ENCODE measurements around the gene SHOC2. TPM values are rescaled to one million over a fixed set of nuclear protein-coding genes. Genes with fewer than 3 reads are reported as not detected.

Gene SHOC2
- total RNA-seq, 1 donor from 2014 or later = 38.7 TPM

DNA sequence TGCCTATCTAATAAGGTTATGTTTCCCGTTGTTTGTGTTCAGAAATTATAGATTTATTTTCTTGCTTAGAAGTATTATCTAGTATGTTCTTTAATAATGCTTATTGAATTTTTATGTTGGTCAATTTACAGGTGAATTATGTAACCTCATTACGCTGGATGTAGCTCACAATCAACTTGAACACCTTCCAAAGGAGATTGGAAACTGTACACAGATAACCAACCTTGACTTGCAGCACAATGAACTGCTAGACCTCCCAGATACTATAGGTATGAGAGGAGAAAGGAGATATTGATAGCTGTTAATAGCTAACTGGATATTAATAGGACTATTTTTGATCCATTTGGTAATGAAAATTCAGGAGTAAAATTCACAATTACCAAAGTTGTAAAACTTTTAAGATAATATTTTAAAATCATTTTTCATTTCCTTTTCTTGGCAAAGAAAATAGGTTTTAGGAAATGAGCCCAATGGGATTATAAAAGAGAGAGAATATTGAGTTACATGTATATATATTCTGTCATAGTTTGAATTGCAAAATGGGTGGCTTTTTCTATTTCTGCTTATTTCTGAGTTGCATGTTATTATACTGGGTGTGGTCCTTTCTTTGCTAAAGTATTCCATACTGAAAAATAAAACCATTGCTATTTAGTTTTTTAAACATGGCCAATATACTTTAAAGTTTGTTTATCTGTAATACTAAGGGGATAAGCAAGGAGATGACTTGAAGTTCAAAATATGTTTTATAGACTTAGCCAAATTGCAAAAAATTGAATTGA, 66.3 kb downstream of the SHOC2 start:
- Mint-ChIP-seq H3K27me3 (no peaks in the 10 kb centered on the region), H3K4me3 (no peak overlapping the region), H3K9me3 (peaks cover 2% of the 10 kb centered on the region), H3K4me1 (ENCODE audit: unreplicated experiment) (no peaks in the 10 kb centered on the region), H3K27ac (no peak overlapping the region), H3K36me3 (peaks cover 14% of the 10 kb centered on the region)
- DNase-seq (ENCODE audit: extremely low spot score, unreplicated experiment) = no peak
- TF ChIP-seq, protein P1, sequence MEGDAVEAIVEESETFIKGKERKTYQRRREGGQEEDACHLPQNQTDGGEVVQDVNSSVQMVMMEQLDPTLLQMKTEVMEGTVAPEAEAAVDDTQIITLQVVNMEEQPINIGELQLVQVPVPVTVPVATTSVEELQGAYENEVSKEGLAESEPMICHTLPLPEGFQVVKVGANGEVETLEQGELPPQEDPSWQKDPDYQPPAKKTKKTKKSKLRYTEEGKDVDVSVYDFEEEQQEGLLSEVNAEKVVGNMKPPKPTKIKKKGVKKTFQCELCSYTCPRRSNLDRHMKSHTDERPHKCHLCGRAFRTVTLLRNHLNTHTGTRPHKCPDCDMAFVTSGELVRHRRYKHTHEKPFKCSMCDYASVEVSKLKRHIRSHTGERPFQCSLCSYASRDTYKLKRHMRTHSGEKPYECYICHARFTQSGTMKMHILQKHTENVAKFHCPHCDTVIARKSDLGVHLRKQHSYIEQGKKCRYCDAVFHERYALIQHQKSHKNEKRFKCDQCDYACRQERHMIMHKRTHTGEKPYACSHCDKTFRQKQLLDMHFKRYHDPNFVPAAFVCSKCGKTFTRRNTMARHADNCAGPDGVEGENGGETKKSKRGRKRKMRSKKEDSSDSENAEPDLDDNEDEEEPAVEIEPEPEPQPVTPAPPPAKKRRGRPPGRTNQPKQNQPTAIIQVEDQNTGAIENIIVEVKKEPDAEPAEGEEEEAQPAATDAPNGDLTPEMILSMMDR (conservative IDR thresholded peaks at IDR 0.05) = no peak

GRCh38 chr10:110989016-110989415, 69.6 kb downstream of the SHOC2 start:
- Mint-ChIP-seq H3K9me3 (no peaks in the 10 kb centered on the region), H3K27me3 (no peaks in the 10 kb centered on the region)

DNA sequence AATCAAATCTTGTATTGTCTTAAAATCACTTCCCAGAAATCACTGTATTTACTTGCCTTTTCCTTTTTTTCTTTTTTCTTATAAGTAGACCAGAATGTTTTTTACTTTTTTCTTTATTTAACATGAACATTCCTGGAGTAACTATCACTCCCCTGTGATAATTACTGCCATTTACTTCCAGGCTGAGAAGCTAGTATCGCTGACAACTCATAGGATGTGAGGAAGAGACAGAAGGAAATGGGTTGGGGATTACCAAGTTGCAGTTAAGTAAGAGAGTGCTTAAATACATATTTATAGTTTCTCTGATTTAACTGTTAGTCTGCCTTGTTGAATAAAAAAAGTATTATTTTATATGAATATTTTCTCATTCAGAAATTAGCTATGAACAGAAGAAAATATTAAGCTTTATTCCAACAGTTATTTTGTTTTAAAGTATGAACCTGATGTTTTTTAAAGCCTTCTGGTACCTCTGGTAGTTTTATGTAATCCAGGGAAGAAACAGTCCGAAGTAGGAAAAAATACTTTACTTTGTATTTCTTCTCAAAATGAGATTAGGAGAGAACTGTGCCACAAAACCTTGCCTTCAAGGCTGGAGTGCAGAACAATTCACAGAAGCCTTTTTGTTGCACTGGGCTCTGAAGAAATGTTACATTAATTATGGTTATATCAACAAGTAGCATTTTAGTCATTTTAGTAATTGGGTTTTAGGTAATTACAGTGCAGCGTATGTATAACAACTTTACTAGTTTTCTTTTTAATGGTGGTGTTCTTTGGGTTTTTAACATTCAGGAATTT, 72.8 kb downstream of the SHOC2 start:
- TF ChIP-seq, protein P1 (conservative IDR thresholded peaks at IDR 0.05) = no peak
- DNase-seq (ENCODE audit: extremely low spot score, unreplicated experiment) = no peak
- H3K27ac Mint-ChIP-seq = no peak overlapping the region

More at GRCh38 chr10:110989016-110989415, 69.6 kb downstream of the SHOC2 start:
- DNase-seq (ENCODE audit: extremely low spot score, unreplicated experiment) = no peak
- H3K4me3 Mint-ChIP-seq = no peak overlapping the region
- no peak overlapping the region for H3K27ac Mint-ChIP-seq
- TF ChIP-seq, protein P1 (conservative IDR thresholded peaks at IDR 0.05) = no peak
- H3K4me1 Mint-ChIP-seq (ENCODE audit: unreplicated experiment) = peaks cover 9% of the 10 kb centered on the region
- peaks cover 13% of the 10 kb centered on the region for H3K36me3 Mint-ChIP-seq

DNA sequence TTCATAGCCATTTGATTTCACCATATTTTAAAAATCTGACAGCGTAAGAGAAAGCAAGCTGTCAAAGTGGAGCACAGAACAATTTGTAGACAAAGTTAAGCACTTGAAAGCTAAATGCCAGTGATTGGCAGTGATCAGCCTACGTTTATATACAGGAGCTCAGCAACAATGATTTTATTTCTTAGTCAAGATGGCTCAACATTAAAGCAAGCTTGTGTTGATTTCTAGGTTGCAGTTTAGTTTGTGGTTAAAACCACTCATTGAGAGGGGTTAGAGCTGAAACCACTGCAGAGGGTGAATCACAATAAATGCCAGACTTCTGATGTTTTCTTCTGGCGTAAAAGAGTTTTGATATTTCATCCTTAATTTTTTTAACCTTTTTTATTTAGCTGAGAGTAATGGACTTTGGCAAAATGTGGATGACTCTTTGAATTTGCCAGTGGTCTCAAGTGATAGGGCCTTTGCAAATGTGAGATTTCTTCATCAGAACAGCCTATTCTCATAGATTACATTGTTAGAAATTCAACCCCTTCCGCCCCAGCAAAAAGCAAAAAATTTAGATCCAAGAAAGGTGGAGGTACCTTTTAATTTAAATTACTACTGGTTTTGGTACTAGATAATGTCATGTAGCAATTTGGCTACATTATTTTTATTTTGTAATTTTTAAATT, 73.8 kb downstream of the SHOC2 start:
- Mint-ChIP-seq H3K36me3 (peaks cover 13% of the 10 kb centered on the region), H3K9me3 (no peaks in the 10 kb centered on the region), H3K27me3 (no peaks in the 10 kb centered on the region), H3K4me1 (ENCODE audit: unreplicated experiment) (peaks cover 9% of the 10 kb centered on the region), H3K4me3 (no peak overlapping the region), H3K27ac (no peak overlapping the region)
- DNase-seq (ENCODE audit: extremely low spot score, unreplicated experiment) = no peak
- TF ChIP-seq, protein P1 (conservative IDR thresholded peaks at IDR 0.05) = no peak

More for the DNA sequence above, 72.8 kb downstream of the SHOC2 start:
- H3K4me1 Mint-ChIP-seq (ENCODE audit: unreplicated experiment) = peaks cover 9% of the 10 kb centered on the region
- H3K27me3 Mint-ChIP-seq = no peaks in the 10 kb centered on the region
- peaks cover 13% of the 10 kb centered on the region for H3K36me3 Mint-ChIP-seq
- H3K4me3 Mint-ChIP-seq = no peak overlapping the region
- no peaks in the 10 kb centered on the region for H3K9me3 Mint-ChIP-seq

GRCh38 chr10:110994406-110995086, 75.1 kb downstream of the SHOC2 start:
- H3K27ac Mint-ChIP-seq = no peak overlapping the region
- H3K4me3 Mint-ChIP-seq = no peak overlapping the region
- DNase-seq (ENCODE audit: extremely low spot score, unreplicated experiment) = no peak
- TF ChIP-seq, protein P1 (conservative IDR thresholded peaks at IDR 0.05) = no peak
- H3K27me3 Mint-ChIP-seq = no peaks in the 10 kb centered on the region
- peaks cover 3% of the 10 kb centered on the region for H3K9me3 Mint-ChIP-seq
- peaks cover 17% of the 10 kb centered on the region for H3K36me3 Mint-ChIP-seq
- peaks cover 9% of the 10 kb centered on the region for H3K4me1 Mint-ChIP-seq (ENCODE audit: unreplicated experiment)
